ENCODE measurements around the gene RNF220. TPM values are rescaled to one million over a fixed set of nuclear protein-coding genes. Genes with fewer than 3 reads are reported as not detected.

Gene RNF220
- total RNA-seq, 1 donor: 158 TPM

- DNase-seq (ENCODE audit: low read depth in 2 of 3, low spot score in 2 of 3): no peak
Measured at GRCh38 chr1:44672961-44673674, 268.1 kb downstream of the RNF220 start.

- DNase-seq (ENCODE audit: low read depth in 2 of 3, low spot score in 2 of 3): no peak
Measured at GRCh38 chr1:44673675-44674112, 268.6 kb downstream of the RNF220 start.

- DNase-seq (ENCODE audit: low read depth in 2 of 3, low spot score in 2 of 3): peak; percentile 93 to 99 (median 99)
Measured at GRCh38 chr1:44674113-44675000, 269.3 kb downstream of the RNF220 start, which contains the start of the genes ARMH1 and TMEM53. TSS of gene ARMH1 (plus strand) at chr1:44674714. CDS start at chr1:44689698, 14,984 bp downstream. TSS of gene TMEM53 (minus strand) at chr1:44674481. CDS start at chr1:44674391, 90 bp downstream.

GRCh38 chr1:44675186-44675585 lies 270.1 kb downstream of the RNF220 start:
- DNase-seq (ENCODE audit: low read depth in 2 of 3, low spot score in 2 of 3): no peak

GRCh38 chr1:44676484-44677200 lies 271.6 kb downstream of the RNF220 start:
- DNase-seq (ENCODE audit: low read depth in 2 of 3, low spot score in 2 of 3): no peak

GRCh38 chr1:44677201-44677766 lies 272.2 kb downstream of the RNF220 start:
- peak in 1 of 3 donors; percentile 56 for DNase-seq (ENCODE audit: low read depth in 2 of 3, low spot score in 2 of 3)

GRCh38 chr1:44678120-44678519 lies 273.1 kb downstream of the RNF220 start:
- DNase-seq (ENCODE audit: low read depth in 2 of 3, low spot score in 2 of 3): no peak

GRCh38 chr1:44678626-44679025 lies 273.6 kb downstream of the RNF220 start:
- no peak for DNase-seq (ENCODE audit: low read depth in 2 of 3, low spot score in 2 of 3)

GRCh38 chr1:44679468-44679867 lies 274.4 kb downstream of the RNF220 start:
- no peak for DNase-seq (ENCODE audit: low read depth in 2 of 3, low spot score in 2 of 3)

- no peak for DNase-seq (ENCODE audit: low read depth in 2 of 3, low spot score in 2 of 3)
Measured at GRCh38 chr1:44681905-44682882, 277.1 kb downstream of the RNF220 start.

GRCh38 chr1:44682883-44683265 lies 277.8 kb downstream of the RNF220 start:
- DNase-seq (ENCODE audit: low read depth in 2 of 3, low spot score in 2 of 3): no peak

GRCh38 chr1:44684525-44684924 lies 279.5 kb downstream of the RNF220 start:
- peak in 1 of 3 donors; percentile 21 for DNase-seq (ENCODE audit: low read depth in 2 of 3, low spot score in 2 of 3)

- DNase-seq (ENCODE audit: low read depth in 2 of 3, low spot score in 2 of 3): no peak
Measured at GRCh38 chr1:44685218-44685617, 280.2 kb downstream of the RNF220 start.

GRCh38 chr1:44685881-44686280 lies 280.8 kb downstream of the RNF220 start:
- no peak for DNase-seq (ENCODE audit: low read depth in 2 of 3, low spot score in 2 of 3)

GRCh38 chr1:44688760-44689446 lies 283.8 kb downstream of the RNF220 start:
- no peak for DNase-seq (ENCODE audit: low read depth in 2 of 3, low spot score in 2 of 3)

GRCh38 chr1:44689447-44689765 lies 284.4 kb downstream of the RNF220 start:
- no peak for DNase-seq (ENCODE audit: low read depth in 2 of 3, low spot score in 2 of 3)

- no peak for DNase-seq (ENCODE audit: low read depth in 2 of 3, low spot score in 2 of 3)
Measured at GRCh38 chr1:44693159-44693558, 288.1 kb downstream of the RNF220 start.

- no peak for DNase-seq (ENCODE audit: low read depth in 2 of 3, low spot score in 2 of 3)
Measured at GRCh38 chr1:44693900-44694299, 288.8 kb downstream of the RNF220 start.

Measured in hematopoietic multipotent progenitor cell (in vitro differentiated cells).